SU-DHL-6 (cell line): ENCODE measurements around the gene DOCK1.

Experiments
- CTCF ChIP-seq: fragments of 200-600 bp; sonication (generic); IDR thresholded peaks from one replicate; pipeline ENCODE4 v1.5.1; 2017; ENCODE audit warnings: antibody characterized with exemption, mild to moderate bottlenecking, low read length, moderate library complexity; ENCODE audit not compliant: insufficient read depth, poor library complexity, severe bottlenecking
- EZH2phosphoT487 ChIP-seq: fragments of 200-600 bp; sonication (generic), shearing (Covaris generic); conservative IDR thresholded peaks from 2 replicates; pipeline ENCODE4 v1.6.1; 2018; ENCODE audit warnings: mild to moderate bottlenecking, antibody characterized with exemption, low read length, moderate library complexity, mixed read lengths

DNA sequence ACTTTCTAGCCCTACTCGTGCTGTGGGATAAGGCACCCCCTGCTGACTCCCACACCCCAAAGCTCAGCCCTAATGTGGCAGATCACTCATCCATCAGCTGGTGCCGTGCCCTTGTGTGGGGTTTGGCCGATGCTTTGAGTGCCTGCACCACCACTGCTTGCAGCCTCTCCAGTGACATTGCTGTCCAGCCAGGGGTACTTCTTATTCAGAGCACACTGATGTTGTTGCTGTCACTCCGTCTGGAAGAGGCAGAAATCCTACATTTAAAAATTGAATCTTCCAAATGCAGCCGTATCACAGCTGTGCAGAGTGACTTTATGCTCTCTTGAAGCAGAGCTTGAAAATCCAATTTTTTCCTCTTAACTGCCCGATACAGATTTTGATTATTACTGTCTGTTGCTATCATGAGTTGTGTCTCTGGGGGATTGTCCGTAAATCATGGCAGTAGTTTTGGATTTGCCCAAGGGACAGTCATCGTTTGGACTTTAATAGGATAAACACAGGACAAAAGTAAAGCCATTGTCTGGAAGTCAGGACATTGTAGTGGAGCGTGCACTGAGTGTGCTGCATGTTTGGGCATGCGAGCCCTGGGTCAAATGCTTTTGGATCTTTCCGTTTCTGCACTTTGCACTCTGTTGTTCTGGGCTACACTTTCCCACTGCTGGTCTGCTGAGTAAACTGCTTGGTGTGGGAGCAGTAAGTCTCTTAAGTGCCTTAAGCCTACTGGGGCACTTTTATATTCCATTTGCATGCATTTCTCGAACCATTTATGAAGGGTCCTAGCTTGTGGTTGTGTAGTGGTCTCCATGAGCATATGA lies 128.2 kb downstream of the DOCK1 start:
- TF ChIP-seq CTCF: no peak
- no peak for TF ChIP-seq EZH2phosphoT487
